ENCODE measurements around the gene PPP1R12B.
"Not testable (repeated sequence)": the region's sequence is repeated elsewhere in the genome, so short reads cannot be mapped to it uniquely, and the experiment has no call there.

PPP1R12B gene

GRCh38 chr1:202531812-202532616 lies 183.5 kb downstream of the PPP1R12B start:
- DNase-seq (ENCODE audit: low read depth): peak; percentile 58

DNA sequence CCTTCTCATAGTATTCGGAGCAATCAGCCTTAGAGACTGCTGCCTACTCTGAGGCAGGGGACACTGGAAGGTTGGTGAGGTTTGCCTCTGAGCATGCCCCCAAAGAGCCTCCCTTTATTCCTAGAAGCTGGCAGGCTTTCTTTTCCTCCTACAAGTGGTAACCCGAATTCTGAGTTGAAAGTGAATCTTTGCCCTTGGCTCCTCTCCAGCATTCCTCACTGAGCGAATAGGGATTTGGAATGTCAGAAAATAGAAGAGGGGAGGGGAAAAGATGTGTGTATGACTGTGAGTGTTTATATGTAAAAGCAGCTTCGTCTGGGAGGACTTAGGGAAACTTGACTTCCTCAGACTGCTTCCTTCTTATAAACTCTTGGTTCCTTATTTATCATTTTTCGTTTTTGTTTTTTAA lies 190.7 kb downstream of the PPP1R12B start:
- DNase-seq (ENCODE audit: low read depth): peak; percentile 91

GRCh38 chr1:202539583-202539982 lies 191.1 kb downstream of the PPP1R12B start:
- DNase-seq (ENCODE audit: low read depth): not testable (repeated sequence)

- peak; percentile 32 for DNase-seq (ENCODE audit: low read depth)
Observed at GRCh38 chr1:202540014-202540413, 191.5 kb downstream of the PPP1R12B start.

- peak; percentile 38 for DNase-seq (ENCODE audit: low read depth)
Observed at GRCh38 chr1:202540448-202540847, 191.9 kb downstream of the PPP1R12B start.

DNA sequence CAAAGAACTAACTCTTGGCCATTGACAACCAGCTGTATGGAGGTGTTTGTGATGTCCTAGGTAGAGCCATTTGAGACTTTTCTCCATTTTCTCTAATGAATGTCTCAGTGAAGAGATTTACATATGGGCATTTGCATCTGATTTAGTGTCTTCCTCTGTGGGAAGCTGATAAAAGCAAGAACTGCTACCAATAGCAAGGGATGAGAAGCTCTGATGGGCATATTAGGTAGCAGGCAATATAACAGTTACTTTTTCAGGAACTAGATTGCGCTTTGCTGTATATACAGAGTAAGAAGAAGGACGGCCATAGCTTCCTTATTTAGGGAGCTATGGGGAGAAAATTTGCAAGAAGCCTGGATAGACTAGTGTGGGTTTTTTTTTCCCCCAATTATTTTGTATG lies 192.4 kb downstream of the PPP1R12B start:
- not testable (repeated sequence) for DNase-seq (ENCODE audit: low read depth)

DNA sequence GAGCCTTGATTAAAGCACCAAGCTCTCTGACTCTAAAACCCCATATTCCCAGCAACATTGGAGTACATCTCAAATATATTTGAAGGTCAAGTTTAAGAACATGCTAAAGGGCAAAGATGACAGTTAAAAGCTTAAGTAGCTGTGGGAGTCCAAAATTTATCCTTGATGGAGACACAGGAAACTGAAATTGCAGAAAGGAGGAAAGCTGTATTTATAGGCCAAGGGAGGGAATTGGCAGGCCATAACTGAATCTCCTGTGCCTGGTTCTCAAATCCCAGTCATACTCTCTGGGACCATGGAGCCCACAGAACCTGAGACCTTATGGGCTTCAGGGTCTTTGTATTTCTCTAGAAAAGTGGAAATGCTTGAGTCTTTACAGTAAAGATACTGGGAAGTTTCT lies 193.9 kb downstream of the PPP1R12B start:
- not testable (repeated sequence) for DNase-seq (ENCODE audit: low read depth)

DNA sequence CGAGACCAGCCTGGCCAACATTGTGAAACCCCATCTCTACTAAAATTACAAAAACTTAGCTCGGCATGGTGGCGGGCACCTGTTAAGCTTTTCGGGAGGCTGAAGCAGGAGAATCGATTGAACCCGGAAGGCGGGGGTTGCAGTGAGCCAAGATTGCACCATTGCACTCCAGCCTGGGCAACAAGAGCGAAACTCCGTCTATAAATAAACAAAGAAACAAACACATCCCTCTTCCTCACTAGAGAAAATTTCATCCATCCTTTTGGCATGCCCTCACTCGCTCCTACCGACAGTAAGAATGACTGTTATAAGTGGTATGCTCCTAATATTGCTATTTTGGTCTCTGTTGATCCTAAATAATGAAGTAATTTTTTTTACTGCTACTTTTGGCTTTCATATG lies 195.0 kb downstream of the PPP1R12B start:
- DNase-seq (ENCODE audit: low read depth): peak; percentile 86

DNA sequence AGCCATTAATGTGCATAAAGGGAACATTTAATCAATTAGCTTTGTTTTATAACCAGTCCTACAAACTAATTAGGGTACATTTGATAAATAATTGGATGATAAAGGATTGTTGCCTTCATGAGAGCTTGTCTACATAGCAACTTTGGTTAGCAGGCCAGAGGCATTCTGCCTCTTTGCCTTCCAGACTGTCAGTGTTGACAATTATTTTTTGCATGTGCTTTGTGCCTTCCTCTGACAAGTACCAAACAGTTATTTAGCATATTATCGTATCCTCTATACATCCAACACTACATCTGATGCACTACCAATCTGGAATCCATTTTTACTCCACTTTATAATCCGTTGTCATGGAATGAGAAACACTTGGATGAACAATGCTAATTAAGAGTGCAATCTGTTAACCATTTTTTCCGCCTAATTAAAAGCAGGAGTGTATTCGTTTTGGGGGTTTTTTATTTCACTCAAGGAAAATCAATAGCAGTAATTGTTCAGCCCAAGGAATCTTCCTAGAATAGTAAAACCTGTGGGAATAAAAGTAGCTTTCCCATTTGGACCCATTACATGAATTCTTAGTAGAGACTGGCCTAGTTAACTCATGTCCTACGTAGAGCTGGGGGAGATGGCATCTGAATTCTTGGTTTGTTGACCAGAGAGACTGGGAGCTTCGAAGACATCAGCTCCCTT lies 196.4 kb downstream of the PPP1R12B start:
- not testable (repeated sequence) for DNase-seq (ENCODE audit: low read depth)

DNA sequence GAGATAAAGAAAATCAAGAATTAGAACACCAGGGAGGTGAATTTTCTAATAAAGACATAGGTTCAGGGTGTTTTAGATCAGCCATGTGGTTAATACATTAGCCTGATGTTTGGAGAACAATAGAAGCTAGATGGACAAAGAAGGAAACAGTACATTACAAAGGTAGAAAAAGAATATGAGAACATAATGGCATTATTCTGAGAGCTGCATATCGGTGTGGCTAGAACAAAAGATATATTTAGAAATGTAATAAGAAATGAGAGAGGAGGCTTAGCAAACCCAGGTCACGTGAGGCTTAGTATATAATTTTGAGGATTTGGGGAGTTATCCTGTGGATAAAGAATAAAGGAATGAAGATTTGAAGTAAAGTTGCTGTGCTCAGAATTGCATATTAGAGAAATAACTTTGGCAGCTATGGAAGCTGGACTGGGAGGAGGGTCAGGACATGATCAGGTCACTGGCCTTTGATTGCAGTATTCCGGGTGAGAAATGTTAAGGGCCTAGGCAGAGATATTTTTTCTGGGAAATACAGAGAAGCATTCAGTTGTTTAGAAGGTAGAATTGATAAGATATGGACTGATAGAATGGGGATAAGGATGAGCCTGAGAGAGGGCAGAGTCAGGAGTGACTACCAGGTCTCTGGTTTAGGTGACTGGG lies 197.3 kb downstream of the PPP1R12B start:
- not testable (repeated sequence) for DNase-seq (ENCODE audit: low read depth)

- DNase-seq (ENCODE audit: low read depth): not testable (repeated sequence)
Observed at GRCh38 chr1:202546377-202546776, 197.9 kb downstream of the PPP1R12B start.

GRCh38 chr1:202546796-202547195 lies 198.3 kb downstream of the PPP1R12B start:
- DNase-seq (ENCODE audit: low read depth): not testable (repeated sequence)

DNA sequence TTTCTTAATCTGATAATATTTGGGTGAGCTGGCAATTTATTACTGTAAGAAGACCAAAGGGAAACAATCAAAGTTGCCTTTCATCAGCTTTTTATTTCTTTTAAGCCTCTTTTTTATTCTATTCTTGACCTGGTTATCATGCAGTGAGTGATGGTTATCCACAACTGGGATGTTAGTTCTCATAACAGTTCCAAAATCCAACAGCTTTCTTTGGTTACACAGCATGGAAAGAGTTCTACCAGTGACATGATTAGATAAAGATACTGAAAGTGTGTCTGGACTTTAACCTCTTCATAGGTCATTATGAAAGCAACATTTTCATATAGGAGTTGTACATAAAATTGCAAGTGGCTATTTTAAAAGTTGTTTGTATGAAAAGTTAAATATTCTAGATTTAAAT lies 198.7 kb downstream of the PPP1R12B start:
- DNase-seq (ENCODE audit: low read depth): no peak

DNA sequence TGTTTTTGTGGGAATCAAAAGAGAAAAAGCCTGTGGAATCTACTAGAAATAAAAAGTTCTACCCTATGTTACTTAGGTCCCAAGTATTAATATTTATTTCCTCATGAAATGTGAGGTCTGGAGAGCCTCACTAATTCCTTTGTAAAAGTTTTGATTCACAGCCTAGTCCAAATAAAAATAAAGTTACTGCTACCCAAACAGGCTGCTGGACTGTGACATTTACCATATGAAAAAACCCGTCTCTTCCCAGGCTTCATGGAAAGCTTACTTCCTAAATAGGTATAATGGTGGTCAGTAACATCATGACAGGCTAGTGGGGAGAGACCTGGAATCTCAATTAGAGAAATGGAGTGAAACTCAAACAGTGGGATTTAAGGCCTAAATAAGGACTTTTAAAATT lies 201.6 kb downstream of the PPP1R12B start:
- not testable (repeated sequence) for DNase-seq (ENCODE audit: low read depth)

- DNase-seq (ENCODE audit: low read depth): no peak
Observed at GRCh38 chr1:202551683-202552082, 203.2 kb downstream of the PPP1R12B start.

GRCh38 chr1:202552615-202553014 lies 204.1 kb downstream of the PPP1R12B start:
- peak; percentile 55 for DNase-seq (ENCODE audit: low read depth)

DNA sequence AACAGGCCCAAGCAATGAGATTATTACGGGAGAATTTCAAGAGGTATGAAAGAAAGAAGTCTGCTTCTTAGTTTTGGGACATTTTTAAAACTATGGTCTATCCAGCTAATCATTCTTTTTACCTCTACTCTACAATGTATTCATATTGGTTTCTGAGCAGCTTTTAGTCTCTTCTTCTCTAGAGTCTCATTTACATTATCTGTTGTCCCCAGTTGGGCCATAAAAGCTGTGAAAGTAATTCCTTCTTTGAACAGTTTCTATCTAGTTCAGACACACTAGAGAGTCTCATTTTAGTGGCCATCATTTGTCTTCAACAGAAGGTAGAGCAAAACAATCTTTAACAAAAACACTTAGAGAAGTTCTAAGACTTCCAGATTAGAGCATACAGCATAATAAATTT lies 204.6 kb downstream of the PPP1R12B start:
- not testable (repeated sequence) for DNase-seq (ENCODE audit: low read depth)

GRCh38 chr1:202553560-202554038 lies 205.1 kb downstream of the PPP1R12B start:
- DNase-seq (ENCODE audit: low read depth): no peak

GRCh38 chr1:202554619-202555018 lies 206.1 kb downstream of the PPP1R12B start:
- DNase-seq (ENCODE audit: low read depth): not testable (repeated sequence)

- DNase-seq (ENCODE audit: low read depth): not testable (repeated sequence)
Observed at GRCh38 chr1:202556037-202556436, 207.5 kb downstream of the PPP1R12B start.

- DNase-seq (ENCODE audit: low read depth): not testable (repeated sequence)
Observed at GRCh38 chr1:202557662-202558061, 209.2 kb downstream of the PPP1R12B start.

DNA sequence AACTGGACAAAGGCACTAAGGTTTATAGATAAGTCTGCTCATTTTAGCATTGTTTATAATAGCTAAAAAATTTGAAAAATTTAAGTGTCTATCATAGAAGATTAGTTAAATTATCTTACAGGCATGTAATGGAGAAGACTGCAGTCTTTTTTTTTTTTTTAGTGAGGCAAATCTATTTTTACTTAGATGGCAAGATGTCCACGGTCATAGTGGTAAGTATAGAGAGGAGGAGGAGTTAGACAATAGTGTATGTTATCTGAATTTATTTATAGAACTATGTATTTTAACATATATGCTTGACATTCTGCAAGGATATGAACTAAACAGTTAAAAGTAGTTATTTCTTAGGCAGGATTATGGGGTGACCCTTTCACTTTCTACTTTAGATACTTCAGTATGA lies 212.7 kb downstream of the PPP1R12B start:
- no peak for DNase-seq (ENCODE audit: low read depth)
